ENCODE measurements around the gene KCNC1. TPM values are rescaled to one million over a fixed set of nuclear protein-coding genes. Genes with fewer than 3 reads are reported as not detected.

The KCNC1 gene
- total and polyA plus RNA-seq, 2 of the 13 experiments (the other 11 are each of a cell fraction or from before 2014, with no cell fraction given), result 0.01 to 0.04 TPM

GRCh38 chr11:17752144-17752543, 17.6 kb downstream of the KCNC1 start:
- Histone ChIP-seq H2AFZ (ENCODE audit: low read length) (no peak overlapping the region), H3K9ac (ENCODE audit: insufficient read depth, low read depth, low read length) (no peak overlapping the region), H3K4me3 (replicated peaks in 1 of 3; ENCODE audit: insufficient read depth in 1 of 3, low read depth in 2 of 3, low read length in 3 of 3) (no peak overlapping the region), H3K27me3 (ENCODE audit: control insufficient read depth in 1 of 2, insufficient read depth in 2 of 2, low read length in 2 of 2) (peaks cover 4 to 15% of the 10 kb centered on the region in 2 experiments; a peak in 2 of 5 replicates), H3K9me3 (ENCODE audit: low read length) (no peaks in the 10 kb centered on the region), H3K4me2 (ENCODE audit: low read depth, low read length) (no peak overlapping the region), H4K20me1 (ENCODE audit: insufficient read depth, low read length) (no peaks in the 10 kb centered on the region), H3K27ac (ENCODE audit: extremely low read length, insufficient read depth, low read length) (no peak overlapping the region), H3K4me1 (ENCODE audit: insufficient read depth, low read length) (peaks cover 29% of the 10 kb centered on the region), H3K79me2 (ENCODE audit: insufficient read depth, low read length) (no peaks in the 10 kb centered on the region), H3K36me3 (replicated peaks in 1 of 2; ENCODE audit: control insufficient read depth in 1 of 2, insufficient read depth in 2 of 2, low read length in 2 of 2) (no peaks in the 10 kb centered on the region)
- TF ChIP-seq PATZ1 (CRISPR knock-in tag; IDR thresholded peaks at IDR 0.05) (no peak), DMAP1 (CRISPR knock-in tag; IDR thresholded peaks at IDR 0.05) (no peak), NCOA2 (CRISPR knock-in tag; IDR thresholded peaks at IDR 0.05) (no peak), MAFF (IDR thresholded peaks at IDR 0.05; ENCODE audit: low read depth, low read length) (no peak), KIAA2018 (CRISPR knock-in tag; IDR thresholded peaks at IDR 0.05; ENCODE audit: borderline replicate concordance) (no peak), ZNF292 (CRISPR knock-in tag; IDR thresholded peaks at IDR 0.05; ENCODE audit: borderline replicate concordance, low read depth) (no peak), GATA4 (IDR thresholded peaks at IDR 0.05; ENCODE audit: borderline replicate concordance, low read depth) (no peak)
- POLR2A ChIA-PET, result no interaction called here
- intact Hi-C loops (cut with micrococcal nuclease; ENCODE audit: unreplicated experiment), result no loop called here
- CTCF ChIA-PET (ENCODE audit: low intra/inter-chr PET ratio, low total read pairs), result no interaction called here
- no TSS peak for BruUV-seq (replicated peaks)
- 28% methylated on average over 7 of the region's 7 CpGs for WGBS (ENCODE audit: low lambda C conversion rate)
- FAIRE-seq, result no peak
- in situ Hi-C loops (cut with HindIII; ENCODE audit: extremely low pct_ligation_motif_present, low pct_unique_long_range_greater_than_20kb), result no loop called here
- peak; percentile 21 for ATAC-seq
- DNase-seq (ENCODE audit: low spot score), result no peak

Measured in HepG2 (cell line).